Transverse colon (tissue), 4 donors: ENCODE measurements around the gene RPS14. TPM values are rescaled to one million over a fixed set of nuclear protein-coding genes. Genes with fewer than 3 reads are reported as not detected.

Experiments used
- DNase-seq: peaks from one replicate; pipeline ENCODE4 v3.0.0-alpha.2; 2019
- H3K27ac ChIP-seq, 4 donors: fragments of 200-600 bp; sonication (generic); 2 replicates each; pipeline ENCODE4 v1.5.1; 2016 to 2018; ENCODE audit warnings: inconsistent platforms in 4 of 4
- H3K27me3 ChIP-seq: fragments of 200-600 bp; sonication (generic); 2 replicates; pipeline ENCODE4 v1.5.1; 2017; ENCODE audit warnings: inconsistent platforms
- H3K36me3 ChIP-seq, 4 donors: fragments of 200-600 bp; sonication (generic); 2 replicates each; pipeline ENCODE4 v1.5.1; 2017 to 2019; ENCODE audit warnings: inconsistent platforms in 4 of 4
- H3K4me1 ChIP-seq, 4 donors: fragments of 200-600 bp; sonication (generic); 2 replicates each; pipeline ENCODE4 v1.5.1; 2017 to 2020; ENCODE audit warnings: inconsistent platforms in 4 of 4
- H3K4me3 ChIP-seq, 4 donors: fragments of 200-600 bp; sonication (generic); 1 replicate in 1 of 4; 2 replicates in 3 of 4; pipeline versions ENCODE4 v1.5.1 to v1.6.1; 2017 to 2019; ENCODE audit warnings: inconsistent platforms in 4 of 4
- H3K9me3 ChIP-seq, 2 donors: fragments of 200-600 bp; sonication (generic); 2 replicates each; pipeline ENCODE4 v1.5.1; 2017 to 2019; ENCODE audit warnings: inconsistent platforms in 2 of 2
- EP300 ChIP-seq: sonication (generic); formaldehyde crosslinking; IDR thresholded peaks from one replicate; pipeline ENCODE4 v1.6.1; 2017; ENCODE audit warnings: antibody characterized with exemption, low read depth
- POLR2A ChIP-seq: fragments of 450-650 bp; IDR thresholded peaks from one replicate; pipeline ENCODE4 v1.6.1; 2016; ENCODE audit warnings: antibody characterized with exemption, mild to moderate bottlenecking, moderate library complexity
- POLR2AphosphoS5 ChIP-seq, 3 donors: sonication (generic); formaldehyde crosslinking; IDR thresholded peaks; one replicate each; pipeline ENCODE4 v1.6.1; 2016; ENCODE audit warnings: antibody characterized with exemption in 3 of 3
- WGBS, 2 donors: methylation state at CpG; one replicate each; pipeline ENCODE4 v1.1.5; 2018; ENCODE audit warnings: low coverage in 1 of 2; 5-methylcytosine and 5-hydroxymethylcytosine counted together
- in situ Hi-C, 4 donors: fragments of 200-750 bp; cut with MboI; loops; one replicate each; pipeline versions ENCODE4 v1.15.0 to v1.15.1; 2017; ENCODE audit warnings: low sequenced_read_pairs in 3 of 4, low pct_ligation_motif_present in 1 of 4, low pct_unique_long_range_greater_than_20kb in 1 of 4
- intact Hi-C: fragments of 100-400 bp; cut with DNase I; formaldehyde crosslinking; loops from one replicate; pipeline ENCODE4 v1.15.1; 2023; ENCODE audit warnings: low total_unique reads
- total RNA-seq, 4 donors: library from RNA; depleted of rRNA; stranded (reverse); fragments of >200 nt; gene quantifications; one replicate each; pipeline ENCODE4 v1.1.0, GENCODE V29; 2016
- TF ChIP-seq, protein P1 (sequence below), 5 experiments: fragments of 200-600 bp in 3 of 5; fragments of 450-650 bp in 2 of 5; sonication (generic) in 3 of 5; IDR thresholded peaks; 1 replicate in 2 of 5; 2 replicates in 3 of 5; pipeline ENCODE4 v1.5.1; 2016 to 2017; ENCODE audit warnings: antibody characterized with exemption in 5 of 5, inconsistent platforms in 3 of 5, mild to moderate bottlenecking in 2 of 5, moderate library complexity in 1 of 5

Gene RPS14
- total RNA-seq, 4 donors from 2014 or later: 1,179 to 2,387 (median 1,878) TPM

DNA sequence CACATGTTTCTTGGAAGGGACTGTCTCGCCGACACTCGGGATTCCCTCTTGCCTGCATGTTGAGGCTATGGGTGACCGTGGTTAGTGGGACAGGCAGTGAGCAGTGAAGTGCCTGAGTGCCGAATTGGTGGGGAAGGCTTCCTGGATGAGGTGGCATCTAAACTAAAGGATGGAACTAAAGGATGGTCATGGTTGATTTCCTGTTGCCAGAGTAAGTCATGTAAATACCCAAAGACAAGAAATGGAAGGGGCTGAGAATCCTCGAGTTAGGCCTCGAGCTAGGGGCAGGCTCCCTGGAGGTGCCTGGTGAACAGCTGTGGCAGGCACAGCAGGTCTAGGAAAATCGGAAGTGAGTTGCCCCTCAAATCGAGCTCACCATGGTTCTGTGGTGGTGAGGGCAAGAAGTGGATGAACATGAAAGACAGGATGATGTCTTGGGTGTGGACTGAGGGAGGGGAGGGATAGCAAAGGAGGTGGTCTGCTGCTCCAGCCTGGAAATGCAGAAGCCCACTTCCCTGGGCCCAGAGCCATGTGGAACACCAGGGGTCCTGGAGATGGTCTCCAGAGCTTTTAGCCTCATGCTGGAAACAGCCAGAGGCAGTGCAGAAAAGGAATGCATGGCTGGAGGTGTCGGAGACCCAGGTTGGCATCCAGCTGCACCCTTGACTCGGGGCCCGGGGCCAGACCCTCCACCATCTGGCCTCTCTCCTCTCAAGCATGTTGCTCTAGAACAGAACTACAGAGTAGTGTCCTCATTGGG lies 49.0 kb downstream of the RPS14 start:
- Histone ChIP-seq H3K27me3 (no peaks in the 10 kb centered on the region), H3K27ac (no peak overlapping the region), H3K4me3 (no peak overlapping the region), H3K9me3 (no peaks in the 10 kb centered on the region), H3K4me1 (no peaks in the 10 kb centered on the region), H3K36me3 (peaks cover 0 to 13% (median under 1%) of the 10 kb centered on the region in 4 donors)
- intact Hi-C loops (no loop called here), in situ Hi-C loops (no loop called here)
- no peak for TF ChIP-seq EP300
- TF ChIP-seq, protein P1, sequence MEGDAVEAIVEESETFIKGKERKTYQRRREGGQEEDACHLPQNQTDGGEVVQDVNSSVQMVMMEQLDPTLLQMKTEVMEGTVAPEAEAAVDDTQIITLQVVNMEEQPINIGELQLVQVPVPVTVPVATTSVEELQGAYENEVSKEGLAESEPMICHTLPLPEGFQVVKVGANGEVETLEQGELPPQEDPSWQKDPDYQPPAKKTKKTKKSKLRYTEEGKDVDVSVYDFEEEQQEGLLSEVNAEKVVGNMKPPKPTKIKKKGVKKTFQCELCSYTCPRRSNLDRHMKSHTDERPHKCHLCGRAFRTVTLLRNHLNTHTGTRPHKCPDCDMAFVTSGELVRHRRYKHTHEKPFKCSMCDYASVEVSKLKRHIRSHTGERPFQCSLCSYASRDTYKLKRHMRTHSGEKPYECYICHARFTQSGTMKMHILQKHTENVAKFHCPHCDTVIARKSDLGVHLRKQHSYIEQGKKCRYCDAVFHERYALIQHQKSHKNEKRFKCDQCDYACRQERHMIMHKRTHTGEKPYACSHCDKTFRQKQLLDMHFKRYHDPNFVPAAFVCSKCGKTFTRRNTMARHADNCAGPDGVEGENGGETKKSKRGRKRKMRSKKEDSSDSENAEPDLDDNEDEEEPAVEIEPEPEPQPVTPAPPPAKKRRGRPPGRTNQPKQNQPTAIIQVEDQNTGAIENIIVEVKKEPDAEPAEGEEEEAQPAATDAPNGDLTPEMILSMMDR (IDR thresholded peaks at IDR 0.05): no peak
- no peak for TF ChIP-seq POLR2A
- TF ChIP-seq POLR2AphosphoS5 (IDR thresholded peaks at IDR 0.05): no peak
- DNase-seq: no peak
- WGBS, 2 donors: 77 to 88% methylated on average over 5 to 12 of the region's 12 CpGs

DNA sequence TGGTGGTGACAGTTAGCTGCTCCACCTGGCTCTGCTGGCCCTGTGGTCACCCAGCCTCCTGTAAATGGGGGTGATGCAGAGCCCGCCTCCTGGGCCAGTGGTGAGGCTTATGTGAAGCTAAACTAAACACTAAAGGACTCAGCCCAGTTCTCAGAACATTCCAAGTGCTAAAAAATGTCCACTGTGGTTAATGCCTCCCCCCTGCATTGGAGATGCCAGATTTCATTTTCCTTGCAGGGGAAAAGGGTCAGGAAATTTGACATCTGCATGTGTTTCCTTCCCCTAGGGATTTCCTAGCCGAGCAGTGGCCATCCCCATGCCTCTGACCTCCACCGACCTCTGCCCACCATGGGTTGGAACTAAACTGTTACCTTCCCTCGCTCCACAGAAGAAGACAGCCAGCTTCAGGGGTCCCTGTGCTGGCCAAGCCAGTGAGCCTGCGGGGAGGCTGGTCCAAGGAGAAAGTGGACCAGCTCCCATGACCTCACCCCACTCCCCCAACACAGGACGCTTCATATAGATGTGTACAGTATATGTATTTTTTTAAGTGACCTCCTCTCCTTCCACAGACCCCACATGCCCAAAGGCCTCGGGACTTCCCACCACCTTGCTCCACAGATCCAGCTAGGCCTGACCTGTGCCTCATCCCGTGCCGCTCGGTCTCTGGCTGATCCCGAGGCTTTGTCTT lies 49.9 kb downstream of the RPS14 start:
- in situ Hi-C loops (no loop called here), intact Hi-C loops (no loop called here)
- Histone ChIP-seq H3K4me1 (no peaks in the 10 kb centered on the region), H3K9me3 (no peaks in the 10 kb centered on the region), H3K36me3 (peaks cover 0 to 13% (median 3%) of the 10 kb centered on the region in 4 donors), H3K4me3 (no peak overlapping the region), H3K27ac (no peak overlapping the region), H3K27me3 (no peaks in the 10 kb centered on the region)
- no peak for DNase-seq
- TF ChIP-seq POLR2A (no peak), POLR2AphosphoS5 (IDR thresholded peaks at IDR 0.05) (no peak), EP300 (no peak)
- TF ChIP-seq, protein P1 (IDR thresholded peaks at IDR 0.05): no peak
- 58 to 82% methylated on average over 2 to 11 of the region's 11 CpGs for WGBS, 2 donors

DNA sequence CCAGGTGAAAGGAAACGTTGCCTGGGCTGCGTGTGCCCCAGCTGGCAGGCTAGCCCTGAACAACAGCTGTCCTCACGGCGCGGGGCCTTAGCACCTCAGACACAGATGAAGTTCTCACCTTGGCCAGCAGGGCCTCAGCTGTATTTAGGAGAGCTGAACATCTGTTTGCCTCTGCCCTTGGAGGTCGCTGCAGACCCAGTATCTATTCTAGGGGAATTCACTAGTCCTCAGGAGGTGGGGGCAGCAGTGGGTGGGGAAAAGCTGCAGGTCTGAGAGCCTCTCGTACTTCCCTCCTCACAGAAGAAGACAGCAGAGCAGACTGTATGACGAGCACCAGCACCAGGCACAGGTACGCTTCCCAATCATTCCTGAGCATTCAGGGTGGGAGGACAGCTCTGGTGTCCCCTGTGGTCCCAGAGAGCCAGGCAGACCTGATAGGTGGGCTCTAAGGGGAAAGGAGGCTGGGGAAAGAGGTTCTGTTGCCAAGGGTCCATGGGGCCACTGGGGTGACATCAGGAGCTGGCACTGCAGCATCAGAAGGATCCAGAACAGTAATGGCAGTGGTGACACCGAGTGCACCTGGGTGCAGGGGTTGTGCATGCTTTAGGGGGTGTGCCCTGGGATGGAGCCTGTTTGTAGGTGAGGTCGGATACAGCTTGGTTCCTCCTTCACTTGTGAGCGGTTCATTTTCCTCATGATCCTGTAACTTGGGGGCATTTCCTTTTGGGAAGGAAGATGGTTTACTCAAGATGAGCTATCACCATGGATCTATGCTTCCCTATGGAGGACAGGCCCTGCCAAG lies 50.6 kb downstream of the RPS14 start:
- Histone ChIP-seq H3K27me3 (no peaks in the 10 kb centered on the region), H3K4me3 (no peak overlapping the region), H3K36me3 (peaks cover 0 to 15% (median 6%) of the 10 kb centered on the region in 4 donors), H3K9me3 (no peaks in the 10 kb centered on the region), H3K27ac (peak overlapping the region in 1 of 4 donors; percentile 17), H3K4me1 (no peaks in the 10 kb centered on the region)
- TF ChIP-seq, protein P1 (IDR thresholded peaks at IDR 0.05): peak; percentile 25 to 47 (median 31)
- no peak for TF ChIP-seq EP300
- intact Hi-C loops (no loop called here), in situ Hi-C loops (no loop called here)
- 54% methylated on average over 12 of the region's 12 CpGs; no CpG with 5 or more reads in 1 of the 2 donors for WGBS, 2 donors
- peak; percentile 30 for DNase-seq
